AG04450 (cell line): ENCODE measurements around the gene NLGN1. TPM values are rescaled to one million over a fixed set of nuclear protein-coding genes. Genes with fewer than 3 reads are reported as not detected.
"Not testable (repeated sequence)": the region's sequence is repeated elsewhere in the genome, so short reads cannot be mapped to it uniquely, and the experiment has no call there.

ENCODE experiments used
- CTCF ChIA-PET: fragments of 300-600, 350-600 bp; formaldehyde crosslinking; extraction: SDS; loops from one replicate; lab custom pipeline; 2022; ENCODE audit warnings: antibody characterized with exemption, inconsistent platforms; lab: Charles Lee
- POLR2A ChIA-PET: fragments of 350-600 bp; formaldehyde crosslinking; extraction: SDS; loops from one replicate; lab custom pipeline; 2021; ENCODE audit warnings: antibody characterized with exemption, inconsistent platforms; lab: Yijun Ruan, JAX
- DNase-seq: peaks from one replicate; pipeline ENCODE4 v3.0.0-alpha.2; 2011; ENCODE audit warnings: low read depth, low spot score
- H3K27ac ChIP-seq: one replicate; pipeline ENCODE4 v1.5.1; 2012; ENCODE audit warnings: low read depth, low read length, control low read depth
- H3K27me3 ChIP-seq: one replicate; pipeline ENCODE4 v1.6.0; 2012; ENCODE audit warnings: low read length; ENCODE audit not compliant: control insufficient read depth, insufficient read depth
- H3K4me3 ChIP-seq: 2 replicates; pipeline ENCODE4 v1.5.1; 2011; ENCODE audit warnings: mild to moderate bottlenecking, low read depth, low read length, control low read depth
- H3K9me3 ChIP-seq: 2 replicates; pipeline ENCODE4 v1.5.1; 2012; ENCODE audit warnings: low read length; ENCODE audit not compliant: control insufficient read depth, insufficient read depth
- polyA plus RNA-seq: library from polyadenylated mRNA; depleted of rRNA; stranded (reverse); fragments of >200 nt; gene quantifications from 2 replicates; pipeline ENCODE4 v1.2.3, GENCODE V29; 2011
- TF ChIP-seq, protein P1 (sequence below): IDR thresholded peaks from 2 replicates; pipeline ENCODE4 v1.5.1; 2011; ENCODE audit warnings: low read depth, low read length, control low read depth, inconsistent platforms

The NLGN1 gene
- polyA plus RNA-seq, 1 experiment = 1.7 TPM

- TF ChIP-seq, protein P1, sequence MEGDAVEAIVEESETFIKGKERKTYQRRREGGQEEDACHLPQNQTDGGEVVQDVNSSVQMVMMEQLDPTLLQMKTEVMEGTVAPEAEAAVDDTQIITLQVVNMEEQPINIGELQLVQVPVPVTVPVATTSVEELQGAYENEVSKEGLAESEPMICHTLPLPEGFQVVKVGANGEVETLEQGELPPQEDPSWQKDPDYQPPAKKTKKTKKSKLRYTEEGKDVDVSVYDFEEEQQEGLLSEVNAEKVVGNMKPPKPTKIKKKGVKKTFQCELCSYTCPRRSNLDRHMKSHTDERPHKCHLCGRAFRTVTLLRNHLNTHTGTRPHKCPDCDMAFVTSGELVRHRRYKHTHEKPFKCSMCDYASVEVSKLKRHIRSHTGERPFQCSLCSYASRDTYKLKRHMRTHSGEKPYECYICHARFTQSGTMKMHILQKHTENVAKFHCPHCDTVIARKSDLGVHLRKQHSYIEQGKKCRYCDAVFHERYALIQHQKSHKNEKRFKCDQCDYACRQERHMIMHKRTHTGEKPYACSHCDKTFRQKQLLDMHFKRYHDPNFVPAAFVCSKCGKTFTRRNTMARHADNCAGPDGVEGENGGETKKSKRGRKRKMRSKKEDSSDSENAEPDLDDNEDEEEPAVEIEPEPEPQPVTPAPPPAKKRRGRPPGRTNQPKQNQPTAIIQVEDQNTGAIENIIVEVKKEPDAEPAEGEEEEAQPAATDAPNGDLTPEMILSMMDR = no peak
- no peaks in the 10 kb centered on the region for H3K27me3 ChIP-seq
- H3K9me3 ChIP-seq = no peaks in the 10 kb centered on the region
- no peak overlapping the region for H3K4me3 ChIP-seq
- no peak overlapping the region for H3K27ac ChIP-seq
- DNase-seq = no peak
- ChIA-PET CTCF (no interaction called here), POLR2A (no interaction called here)
These were observed 16.9 kb upstream of the NLGN1 start for GRCh38 chr3:173380681-173381080.

GRCh38 chr3:173381936-173382335 is 15.6 kb upstream of the NLGN1 start:
- H3K27ac ChIP-seq, CTCF ChIA-PET, H3K9me3 ChIP-seq, DNase-seq, H3K27me3 ChIP-seq, POLR2A ChIA-PET, H3K4me3 ChIP-seq: not testable (repeated sequence)

DNA sequence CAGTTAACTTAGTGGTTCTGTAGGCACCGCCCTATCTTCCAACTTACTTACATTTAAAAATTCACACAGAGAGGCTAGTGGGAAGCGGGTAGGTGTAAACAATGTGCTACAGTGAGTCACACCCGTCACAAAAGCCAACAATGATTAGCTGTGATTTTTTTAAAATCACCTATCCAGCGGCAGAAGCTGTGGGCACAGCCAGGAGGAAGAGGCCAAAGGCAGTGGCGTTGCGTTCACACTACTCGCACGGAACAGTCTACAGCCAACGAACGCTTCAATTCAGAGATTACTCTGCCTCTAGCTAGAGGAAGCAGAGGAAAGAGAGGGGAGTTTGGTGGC is 2.5 kb upstream of the NLGN1 start:
- no peak for DNase-seq
- H3K27ac ChIP-seq = no peak overlapping the region
- H3K4me3 ChIP-seq = peak overlapping the region; percentile 69
- POLR2A ChIA-PET = no interaction called here
- H3K27me3 ChIP-seq = peaks cover 28% of the 10 kb centered on the region
- CTCF ChIA-PET = interaction anchor here (0.6 to 1.0 kb wide), 2 partner anchors 23 to 24 kb away, joined by 4 read pairs; no protein-coding TSS in a partner anchor
- TF ChIP-seq, protein P1 = no peak
- H3K9me3 ChIP-seq = no peaks in the 10 kb centered on the region; the same call in 1 of the 2 replicates

DNA sequence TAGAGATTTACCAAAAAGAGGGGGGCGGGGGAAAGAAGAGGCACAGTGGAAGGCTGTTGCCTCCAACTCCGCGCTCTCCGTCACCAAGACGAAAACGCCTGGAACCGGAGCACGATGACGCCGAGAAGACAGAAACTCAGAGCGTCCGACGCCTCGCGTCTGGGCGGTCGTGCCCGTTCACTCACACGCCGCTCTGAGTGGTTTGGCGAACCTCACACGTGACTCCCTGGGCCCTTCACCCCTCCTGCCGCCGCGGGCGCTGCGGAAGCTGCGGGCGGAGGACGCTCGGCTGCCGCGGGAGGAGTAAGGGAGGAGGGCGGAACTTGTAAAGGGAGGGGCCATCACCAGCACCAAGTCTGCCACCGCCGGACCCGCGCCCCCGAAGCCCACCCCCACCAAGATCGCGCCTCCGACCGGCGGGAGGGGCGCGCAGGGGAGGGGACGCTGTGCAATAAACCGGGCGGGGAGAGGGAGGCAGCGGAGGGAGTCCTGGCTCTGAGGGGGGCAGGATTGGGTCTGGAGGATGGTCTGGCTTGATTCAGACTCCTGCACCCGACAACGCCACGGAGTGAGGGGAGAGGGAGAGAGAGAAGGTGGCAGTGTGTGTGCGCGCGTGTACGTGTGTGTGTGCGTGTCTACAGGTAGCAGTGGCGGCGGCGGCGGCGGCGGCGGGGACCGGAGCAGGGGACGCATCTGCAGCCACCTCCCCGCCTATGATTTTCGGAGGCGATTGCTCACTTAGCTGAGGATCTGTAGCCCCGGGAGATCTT is 1.9 kb upstream of the NLGN1 start:
- H3K9me3 ChIP-seq = no peaks in the 10 kb centered on the region; the same call in 1 of the 2 replicates
- no peak overlapping the region for H3K27ac ChIP-seq
- TF ChIP-seq, protein P1 = 0 out of 2 replicates have a peak, but pooled peaks have one; percentile 4
- peaks cover 28% of the 10 kb centered on the region for H3K27me3 ChIP-seq
- POLR2A ChIA-PET = no interaction called here
- peak overlapping the region; percentile 69 for H3K4me3 ChIP-seq
- CTCF ChIA-PET = interaction anchor here (0.6 to 1.0 kb wide), 2 partner anchors 23 to 25 kb away, joined by 4 read pairs; no protein-coding TSS in a partner anchor
- peak; percentile 39 for DNase-seq

GRCh38 chr3:173396191-173397041 is 1.1 kb upstream of the NLGN1 start:
- TF ChIP-seq, protein P1 = no peak
- ChIA-PET POLR2A (no interaction called here), CTCF (interaction anchor here (1.0 kb wide), 1 partner anchor 25 kb away, joined by 3 read pairs; no protein-coding TSS in a partner anchor)
- Histone ChIP-seq H3K27ac (no peak overlapping the region), H3K4me3 (peak overlapping the region; percentile 69), H3K9me3 (no peaks in the 10 kb centered on the region; the same call in 1 of the 2 replicates), H3K27me3 (peaks cover 28% of the 10 kb centered on the region)
- DNase-seq = no peak
